Gastroesophageal sphincter (tissue), 4 donors: ENCODE data around the gene ATRN. TPM values are rescaled to one million over a fixed set of nuclear protein-coding genes. Genes with fewer than 3 reads are reported as not detected.

Experiments used
- ATAC-seq: fragments of 150-250 bp; one replicate; pipeline ENCODE4 v1.9.1; 2016; ENCODE audit warnings: mild to moderate bottlenecking, moderate library complexity
- H3K27ac ChIP-seq, 4 donors: fragments of 200-600 bp; sonication (generic) in 3 of 4; 1 replicate in 3 of 4; 2 replicates in 1 of 4; pipeline ENCODE4 v1.5.1; 2016 to 2019
- H3K27me3 ChIP-seq: fragments of 200-600 bp; sonication (generic); one replicate; pipeline ENCODE4 v1.5.1; 2019
- H3K36me3 ChIP-seq, 2 donors: fragments of 200-600 bp; sonication (generic); one replicate each; pipeline ENCODE4 v1.5.1; 2019; ENCODE audit warnings: control low read depth in 1 of 2
- H3K4me1 ChIP-seq, 3 donors: fragments of 200-600 bp; sonication (generic); 1 replicate in 2 of 3; 2 replicates in 1 of 3; pipeline ENCODE4 v1.5.1; 2016 to 2019; ENCODE audit warnings: control low read depth in 2 of 3
- H3K4me3 ChIP-seq, 2 donors: fragments of 200-600 bp; sonication (generic); one replicate each; pipeline ENCODE4 v1.5.1; 2019; ENCODE audit warnings: mild to moderate bottlenecking in 1 of 2, moderate library complexity in 1 of 2
- H3K9me3 ChIP-seq, 3 donors: fragments of 200-600 bp; sonication (generic); one replicate each; pipeline ENCODE4 v1.5.1; 2017 to 2019; ENCODE audit warnings: control low read depth in 2 of 3
- CTCF ChIP-seq, 4 experiments: fragments of 200-600 bp in 2 of 4; fragments of 450-650 bp in 2 of 4; sonication (generic) in 1 of 4; IDR thresholded peaks; one replicate each; pipeline ENCODE4 v1.5.1; 2017 to 2019; ENCODE audit warnings: antibody characterized with exemption in 4 of 4, mild to moderate bottlenecking in 2 of 4, moderate library complexity in 2 of 4
- EP300 ChIP-seq: sonication (generic); formaldehyde crosslinking; IDR thresholded peaks from one replicate; pipeline ENCODE4 v1.6.1; 2017; ENCODE audit warnings: antibody characterized with exemption, mild to moderate bottlenecking
- POLR2A ChIP-seq, 2 donors: fragments of 450-650 bp; IDR thresholded peaks; one replicate each; pipeline ENCODE4 v1.6.1; 2017; ENCODE audit warnings: antibody characterized with exemption in 2 of 2, mild to moderate bottlenecking in 2 of 2, moderate library complexity in 1 of 2
- POLR2AphosphoS5 ChIP-seq: sonication (generic); formaldehyde crosslinking; IDR thresholded peaks from one replicate; pipeline ENCODE4 v1.6.1; 2017; ENCODE audit warnings: antibody characterized with exemption
- WGBS, 2 donors: methylation state at CpG; one replicate each; pipeline ENCODE4 v1.1.5; 2018; ENCODE audit warnings: low coverage in 1 of 2; 5-methylcytosine and 5-hydroxymethylcytosine counted together
- total RNA-seq, 4 donors: library from RNA; depleted of rRNA; stranded (reverse); fragments of >200 nt; gene quantifications; one replicate each; pipeline ENCODE4 v1.1.0, GENCODE V29; 2016

The ATRN gene
- total RNA-seq, 4 donors from 2014 or later: 16.7 to 22.2 (median 19.4) TPM

DNA sequence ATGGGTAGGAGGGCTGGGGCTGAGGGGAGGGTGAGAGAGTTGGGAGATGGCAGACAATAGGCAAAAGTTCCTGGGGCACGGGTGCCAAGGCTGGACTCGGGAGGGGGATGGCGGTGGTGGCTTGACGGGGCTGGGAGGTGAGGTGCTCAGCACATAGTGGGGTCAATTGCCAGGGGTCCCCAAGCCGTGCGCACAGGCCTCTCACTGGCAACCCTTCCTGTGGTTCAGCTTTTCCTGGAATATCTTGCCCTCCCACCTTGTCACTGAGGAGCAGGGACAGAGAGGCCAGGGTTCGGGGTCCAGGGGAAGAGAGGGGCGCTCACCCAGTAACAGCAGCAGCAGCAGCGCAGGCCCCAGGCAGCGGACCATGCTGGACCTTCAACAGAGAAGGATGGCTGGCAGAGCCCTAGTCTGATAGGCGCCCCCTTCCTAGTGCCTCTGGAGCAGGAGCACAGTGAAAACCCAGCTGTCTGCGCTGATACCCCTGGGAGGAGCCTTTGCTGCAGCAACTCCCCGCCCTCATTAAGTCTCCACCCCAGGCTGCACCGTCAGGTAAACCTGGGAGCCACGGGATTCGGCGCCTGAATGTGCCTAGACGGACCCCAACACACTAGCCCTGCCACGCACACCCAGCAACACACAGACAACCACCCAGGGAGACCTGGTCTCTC is 192.3 kb downstream of the ATRN start, which contains the start of gene GFRA4:
GFRA4 (minus strand) TSS at position 369 of the 671 bp plus-strand sequence; CDS start at position 369, 0 bp downstream.
- H3K4me1 ChIP-seq: peaks cover 0 to 17% (median 3%) of the 10 kb centered on the region in 3 donors
- peaks cover 50% of the 10 kb centered on the region for H3K27me3 ChIP-seq
- no peak within 1 kb of the TSS for H3K27ac ChIP-seq
- peaks cover 0 to 2% of the 10 kb centered on the region in 2 donors for H3K36me3 ChIP-seq
- 73 to 93% methylated on average over 6 to 9 of the region's 19 CpGs for WGBS, 2 donors
- no peak for ATAC-seq
- H3K4me3 ChIP-seq: no peak within 1 kb of the TSS
- H3K9me3 ChIP-seq: no peaks in the 10 kb centered on the region
- TF ChIP-seq POLR2A (IDR thresholded peaks at IDR 0.05): no peak
- TF ChIP-seq POLR2AphosphoS5: no peak

DNA sequence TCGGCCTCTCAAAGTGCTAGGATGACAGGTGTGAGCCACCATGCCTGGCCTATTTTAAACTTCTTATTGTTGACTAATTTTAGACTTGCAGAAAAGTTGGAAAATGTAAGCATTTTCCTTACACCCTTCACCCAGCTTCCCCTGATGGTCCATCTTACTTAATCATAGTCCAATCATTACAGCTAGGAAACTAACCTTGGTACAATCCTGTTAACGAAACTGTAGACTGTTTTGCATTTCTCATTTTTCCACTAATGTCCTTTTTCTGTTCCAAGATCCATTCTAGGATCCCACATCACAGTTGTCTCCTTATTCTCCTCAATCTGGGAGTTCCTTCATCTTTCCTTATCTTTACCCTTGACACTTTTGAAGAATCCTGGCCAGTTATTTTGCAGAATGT is 193.0 kb downstream of the ATRN start:
- Histone ChIP-seq H3K27ac (no peak overlapping the region), H3K36me3 (peaks cover 0 to 8% of the 10 kb centered on the region in 2 donors), H3K4me1 (peaks cover 0 to 17% (median 3%) of the 10 kb centered on the region in 3 donors), H3K9me3 (no peaks in the 10 kb centered on the region), H3K27me3 (peaks cover 43% of the 10 kb centered on the region), H3K4me3 (no peak overlapping the region)
- TF ChIP-seq EP300 (no peak), CTCF (IDR thresholded peaks at IDR 0.05) (no peak), POLR2AphosphoS5 (no peak), POLR2A (IDR thresholded peaks at IDR 0.05) (no peak)
- no peak for ATAC-seq
- 75 to 92% methylated on average over 2 of the region's 2 CpGs for WGBS, 2 donors

GRCh38 chr20:3667434-3668037 is 196.7 kb downstream of the ATRN start:
- Histone ChIP-seq H3K4me3 (no peak overlapping the region), H3K9me3 (no peaks in the 10 kb centered on the region), H3K4me1 (peaks cover 0 to 13% (median 0%) of the 10 kb centered on the region in 3 donors), H3K27ac (no peak overlapping the region), H3K27me3 (peaks cover 19% of the 10 kb centered on the region), H3K36me3 (peaks cover 0 to 42% of the 10 kb centered on the region in 2 donors)
- ATAC-seq: no peak
- no peak for TF ChIP-seq POLR2A (IDR thresholded peaks at IDR 0.05)
- TF ChIP-seq CTCF (IDR thresholded peaks at IDR 0.05): no peak
- 91 to 96% methylated on average over 4 of the region's 8 CpGs for WGBS, 2 donors

- TF ChIP-seq CTCF (IDR thresholded peaks at IDR 0.05) (no peak), EP300 (no peak), POLR2AphosphoS5 (no peak), POLR2A (IDR thresholded peaks at IDR 0.05) (no peak)
- Histone ChIP-seq H3K27ac (no peak overlapping the region), H3K4me3 (no peak overlapping the region), H3K9me3 (no peaks in the 10 kb centered on the region), H3K27me3 (peaks cover 25% of the 10 kb centered on the region), H3K36me3 (peaks cover 0 to 65% of the 10 kb centered on the region in 2 donors), H3K4me1 (peaks cover 0 to 16% (median 0%) of the 10 kb centered on the region in 3 donors)
- 70 to 86% methylated on average over 2 to 8 of the region's 13 CpGs for WGBS, 2 donors
- ATAC-seq: no peak
These were observed 199.0 kb downstream of the ATRN start for GRCh38 chr20:3669710-3670367.

DNA sequence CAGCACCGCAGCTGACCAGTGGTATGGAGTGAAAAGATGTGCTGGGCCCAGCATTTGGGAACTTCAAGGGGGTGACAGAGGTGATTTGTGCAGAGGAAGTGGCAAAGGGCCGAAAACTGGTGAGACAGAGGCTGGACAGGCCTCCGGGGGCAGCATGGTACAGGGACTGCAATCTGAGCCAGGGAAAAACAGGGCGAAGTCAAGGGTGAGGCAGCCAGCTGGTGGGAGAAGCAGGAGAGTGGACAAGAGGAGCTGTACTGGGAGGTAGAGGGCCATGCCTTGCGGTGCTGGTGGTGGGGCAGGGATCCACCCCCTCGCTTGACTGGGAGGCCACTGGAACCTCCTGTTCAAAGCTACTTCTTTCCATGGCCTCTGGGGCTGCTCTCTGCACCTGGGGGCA is 199.7 kb downstream of the ATRN start:
- no peak overlapping the region for H3K4me3 ChIP-seq
- ATAC-seq: no peak
- no peak for TF ChIP-seq POLR2AphosphoS5
- TF ChIP-seq POLR2A (IDR thresholded peaks at IDR 0.05): no peak
- TF ChIP-seq CTCF (IDR thresholded peaks at IDR 0.05): no peak
- no peak for TF ChIP-seq EP300
- peaks cover 0 to 16% (median 0%) of the 10 kb centered on the region in 3 donors for H3K4me1 ChIP-seq
- H3K9me3 ChIP-seq: no peaks in the 10 kb centered on the region
- H3K27ac ChIP-seq: no peak overlapping the region
- H3K36me3 ChIP-seq: peaks cover 0 to 72% of the 10 kb centered on the region in 2 donors
- H3K27me3 ChIP-seq: peaks cover 25% of the 10 kb centered on the region
- 40 to 60% methylated on average over 2 of the region's 6 CpGs for WGBS, 2 donors
